H9 (cell line): ENCODE data around the gene SCIN. TPM values are rescaled to one million over a fixed set of nuclear protein-coding genes. Genes with fewer than 3 reads are reported as not detected.

Source experiments
- DNase-seq: peaks from one replicate; pipeline ENCODE4 v3.0.0-alpha.2; 2017
- H2AFZ ChIP-seq: one replicate; pipeline ENCODE4 v1.6.1; 2013; ENCODE audit warnings: mild to moderate bottlenecking, low read length, control low read depth, moderate library complexity
- H2AK5ac ChIP-seq: 2 replicates; pipeline ENCODE4 v1.6.1; 2013; ENCODE audit warnings: low read length, control low read depth, mixed read lengths; ENCODE audit not compliant: insufficient read length
- H2BK120ac ChIP-seq: one replicate; pipeline ENCODE4 v1.6.1; 2013; ENCODE audit warnings: low read depth, mild to moderate bottlenecking, low read length, control low read depth, inconsistent platforms; ENCODE audit not compliant: poor library complexity, severe bottlenecking
- H2BK12ac ChIP-seq: 2 replicates; pipeline ENCODE4 v1.6.1; 2013; ENCODE audit warnings: low read length, control low read depth, mixed read lengths, low read depth; ENCODE audit not compliant: insufficient read length
- H2BK15ac ChIP-seq: 2 replicates; pipeline ENCODE4 v1.6.1; 2013; ENCODE audit warnings: low read depth, low read length, control low read depth
- H2BK20ac ChIP-seq: one replicate; pipeline ENCODE4 v1.6.1; 2013; ENCODE audit warnings: low read depth, mild to moderate bottlenecking, low read length, control low read depth, inconsistent platforms; ENCODE audit not compliant: poor library complexity, severe bottlenecking
- H2BK5ac ChIP-seq: 2 replicates; pipeline ENCODE4 v1.6.1; 2013; ENCODE audit warnings: low read length, control low read depth, mixed read lengths; ENCODE audit not compliant: insufficient read length
- H3K14ac ChIP-seq: 2 replicates; pipeline ENCODE4 v1.6.1; 2013; ENCODE audit warnings: low read length, control low read depth; ENCODE audit not compliant: insufficient read depth
- H3K18ac ChIP-seq: 2 replicates; pipeline ENCODE4 v1.6.1; 2013; ENCODE audit warnings: low read depth, mild to moderate bottlenecking, mixed read lengths, low read length, control low read depth; ENCODE audit not compliant: insufficient read length
- H3K23ac ChIP-seq: 2 replicates; pipeline ENCODE4 v1.6.1; 2013; ENCODE audit warnings: low read length, control low read depth, mixed read lengths, low read depth; ENCODE audit not compliant: insufficient read length
- H3K23me2 ChIP-seq: 2 replicates; pipeline ENCODE4 v1.6.1; 2013; ENCODE audit warnings: low read depth, mild to moderate bottlenecking, mixed read lengths, low read length, control low read depth; ENCODE audit not compliant: insufficient read length, poor library complexity, severe bottlenecking
- H3K27ac ChIP-seq: 2 replicates; pipeline ENCODE4 v1.5.1; 2013; ENCODE audit warnings: low read length, control low read depth, mixed read lengths, low read depth; ENCODE audit not compliant: insufficient read length
- H3K27me3 ChIP-seq: 2 replicates; pipeline ENCODE4 v1.6.1; 2013; ENCODE audit warnings: low read length, control low read depth, inconsistent platforms; ENCODE audit not compliant: insufficient read depth
- H3K4ac ChIP-seq: 2 replicates; pipeline ENCODE4 v1.6.1; 2013; ENCODE audit warnings: low read depth, mild to moderate bottlenecking, control low read depth, inconsistent platforms, low read length, moderate library complexity
- H3K4me1 ChIP-seq: 2 replicates; pipeline ENCODE4 v1.6.1; 2013; ENCODE audit warnings: low read length, control low read depth, inconsistent platforms; ENCODE audit not compliant: insufficient read depth
- H3K4me2 ChIP-seq: 2 replicates; pipeline ENCODE4 v1.6.1; 2013; ENCODE audit warnings: low read length, control low read depth, mixed read lengths; ENCODE audit not compliant: insufficient read length, insufficient read depth
- H3K56ac ChIP-seq: 2 replicates; pipeline ENCODE4 v1.6.1; 2013; ENCODE audit warnings: low read depth, mild to moderate bottlenecking, mixed read lengths, low read length, control low read depth; ENCODE audit not compliant: insufficient read length
- H3K79me1 ChIP-seq: 2 replicates; pipeline ENCODE4 v1.6.1; 2013; ENCODE audit warnings: low read depth, mild to moderate bottlenecking, moderate library complexity, low read length, control low read depth, inconsistent platforms; ENCODE audit not compliant: insufficient read depth, poor library complexity, severe bottlenecking
- H3K79me2 ChIP-seq: 2 replicates; pipeline ENCODE4 v1.6.1; 2013; ENCODE audit warnings: low read length, control low read depth, inconsistent platforms; ENCODE audit not compliant: insufficient read depth
- H3K9ac ChIP-seq: 2 replicates; pipeline ENCODE4 v1.6.1; 2013; ENCODE audit warnings: low read length, control low read depth, mixed read lengths; ENCODE audit not compliant: insufficient read length; ENCODE audit errors: extremely low read depth
- H3K9me3 ChIP-seq: one replicate; pipeline ENCODE4 v1.6.1; 2013; ENCODE audit warnings: low read depth, low read length, inconsistent platforms; ENCODE audit not compliant: control insufficient read depth
- H3T11ph ChIP-seq: one replicate; pipeline ENCODE4 v1.6.1; 2013; ENCODE audit warnings: mild to moderate bottlenecking, low read length, control low read depth, inconsistent platforms
- H4K20me1 ChIP-seq: one replicate; pipeline ENCODE4 v1.6.1; 2013; ENCODE audit not compliant: control insufficient read depth, insufficient read length, insufficient read depth
- H4K5ac ChIP-seq: 2 replicates; pipeline ENCODE4 v1.6.1; 2013; ENCODE audit warnings: low read depth, mild to moderate bottlenecking, mixed read lengths, low read length, control low read depth; ENCODE audit not compliant: insufficient read length
- H4K8ac ChIP-seq: replicated peaks from 2 replicates; pipeline ENCODE4 v1.6.1; 2013; ENCODE audit warnings: low read length, control low read depth, mixed read lengths, low read depth; ENCODE audit not compliant: insufficient read length
- H4K91ac ChIP-seq: 2 replicates; pipeline ENCODE4 v1.6.1; 2013; ENCODE audit warnings: low read depth, mild to moderate bottlenecking, moderate library complexity, mixed read lengths, low read length, control low read depth; ENCODE audit not compliant: insufficient read length
- H3K27ac Mint-ChIP-seq, 3 experiments: 2 replicates in 2 of 3; 3 replicates in 1 of 3; pipeline ENCODE4 v1.8.0; 2020 to 2021; ENCODE audit warnings: mixed read lengths in 3 of 3, mild to moderate bottlenecking in 1 of 3, moderate library complexity in 1 of 3
- H3K27me3 Mint-ChIP-seq: 2 replicates; pipeline ENCODE4 v1.8.0; 2021; ENCODE audit warnings: low read depth, mild to moderate bottlenecking, moderate library complexity, mixed read lengths
- H3K36me3 Mint-ChIP-seq, 3 experiments: 2 replicates in 2 of 3; 3 replicates in 1 of 3; pipeline ENCODE4 v1.8.0; 2020 to 2021; ENCODE audit warnings: low read depth in 3 of 3, mixed read lengths in 3 of 3; ENCODE audit not compliant: insufficient read depth in 1 of 3
- H3K4me1 Mint-ChIP-seq, 2 experiments: 2 replicates each; pipeline ENCODE4 v1.8.0; 2020; ENCODE audit warnings: mixed read lengths in 2 of 2
- H3K4me3 Mint-ChIP-seq, 2 experiments: 2 replicates in 1 of 2; 3 replicates in 1 of 2; pipeline ENCODE4 v1.8.0; 2020 to 2021; ENCODE audit warnings: mild to moderate bottlenecking in 2 of 2, mixed read lengths in 2 of 2, moderate library complexity in 1 of 2
- H3K9me3 Mint-ChIP-seq, 2 experiments: 2 replicates in 1 of 2; 3 replicates in 1 of 2; pipeline ENCODE4 v1.8.0; 2020; ENCODE audit warnings: mild to moderate bottlenecking in 2 of 2, mixed read lengths in 2 of 2, moderate library complexity in 1 of 2
- CTCF ChIP-seq: fragments of 200-600 bp; sonication (generic); conservative IDR thresholded peaks from 3 replicates; pipeline ENCODE4 v1.8.0; 2021; ENCODE audit warnings: antibody characterized with exemption, mild to moderate bottlenecking
- total RNA-seq: library from RNA; stranded (reverse); gene quantifications from 2 replicates; pipeline ENCODE4 v1.2.1, GENCODE V29; 2021

The SCIN gene
- total RNA-seq, 1 experiment from 2014 or later, result 0.44 TPM

- Histone ChIP-seq H2AK5ac (no peak overlapping the region), H3K14ac (no peak overlapping the region), H3K79me2 (no peaks in the 10 kb centered on the region), H2BK120ac (no peak overlapping the region), H3K79me1 (no peaks in the 10 kb centered on the region), H2AFZ (no peak overlapping the region), H2BK5ac (no peak overlapping the region), H4K5ac (no peak overlapping the region), H3K56ac (no peak overlapping the region), H3K9ac (no peak overlapping the region), H3K27ac (no peak overlapping the region), H3K18ac (no peak overlapping the region), H2BK20ac (no peak overlapping the region), H4K91ac (no peak overlapping the region), H3K27me3 (no peaks in the 10 kb centered on the region), H3T11ph (no peak overlapping the region), H3K23me2 (no peaks in the 10 kb centered on the region), H3K9me3 (no peaks in the 10 kb centered on the region), H3K4ac (no peak overlapping the region), H3K23ac (no peak overlapping the region), H4K20me1 (no peaks in the 10 kb centered on the region), H2BK12ac (no peak overlapping the region), H3K4me1 (peaks cover 5% of the 10 kb centered on the region; the same call in 1 of the 2 replicates), H4K8ac (no peak overlapping the region), H2BK15ac (no peak overlapping the region), H3K4me2 (no peak overlapping the region)
- no peak overlapping the region for H3K4me3 Mint-ChIP-seq
- H3K36me3 Mint-ChIP-seq, result no peaks in the 10 kb centered on the region
- TF ChIP-seq CTCF, result no peak
- H3K4me1 Mint-ChIP-seq, result peaks cover 19 to 24% of the 10 kb centered on the region in 2 experiments
- H3K27me3 Mint-ChIP-seq, result no peaks in the 10 kb centered on the region; the same call in 1 of the 2 replicates
- no peak for DNase-seq
- no peaks in the 10 kb centered on the region for H3K9me3 Mint-ChIP-seq
- H3K27ac Mint-ChIP-seq, result no peak overlapping the region; a peak in 1 of 7 replicates
These were observed 78.8 kb downstream of the SCIN start for GRCh38 chr7:12649348-12649747.
